Left lung (tissue), 10 donors: ENCODE results near the gene FSHR. TPM values are rescaled to one million over a fixed set of nuclear protein-coding genes. Genes with fewer than 3 reads are reported as not detected.

Experiments used
- ATAC-seq: fragments of 200-7000 bp; cut with Tn5 transposase; one replicate; pipeline ENCODE4 v1.9.1; 2020; ENCODE audit warnings: moderate library complexity
- DNase-seq, 4 donors: peaks; one replicate each; pipeline ENCODE4 v3.0.0-alpha.2; 2013 to 2020
- H3K27ac ChIP-seq, 2 donors: fragments of 200-600 bp; sonication (generic) in 1 of 2; one replicate each; pipeline versions ENCODE4 v1.5.0 to v1.8.0; 2020 to 2021
- H3K27me3 ChIP-seq, 2 donors: fragments of 200-600 bp; sonication (generic) in 1 of 2; one replicate each; pipeline versions ENCODE4 v1.5.0 to v1.8.0; 2020 to 2021
- H3K36me3 ChIP-seq, 2 donors: fragments of 200-600 bp; sonication (generic) in 1 of 2; one replicate each; pipeline versions ENCODE4 v1.5.0 to v1.8.0; 2020 to 2021
- H3K4me1 ChIP-seq, 2 donors: fragments of 200-600 bp; one replicate each; pipeline ENCODE4 v1.8.0; 2021
- H3K4me3 ChIP-seq, 2 donors: fragments of 200-600 bp; sonication (generic) in 1 of 2; one replicate each; pipeline versions ENCODE4 v1.5.0 to v1.8.0; 2020 to 2021; ENCODE audit warnings: mild to moderate bottlenecking in 1 of 2
- H3K9me3 ChIP-seq, 2 donors: fragments of 200-600 bp; sonication (generic) in 1 of 2; one replicate each; pipeline versions ENCODE4 v1.5.0 to v1.8.0; 2020 to 2021
- intact Hi-C, 2 donors: fragments of 100-400 bp; cut with DNase I; formaldehyde crosslinking; loops; one replicate each; pipeline versions ENCODE4 v1.11.2 to v1.14.2; 2022
- polyA plus RNA-seq, 6 donors: library from polyadenylated mRNA; unstranded; fragments of 120-200 nt; gene quantifications; one replicate each; pipeline ENCODE4 v1.2.1, GENCODE V29; 2013; ENCODE audit not compliant: insufficient read length in 6 of 6
- total RNA-seq, 2 donors: library from RNA; stranded (reverse); fragmentation: NEBNext Ultra II Directional; extraction: Animal tissue kit (Norgen Biotek cat#: 25700); gene quantifications; one replicate each; pipeline ENCODE4 v1.2.1, GENCODE V29; 2021
- TF ChIP-seq, protein P1 (sequence below), 2 donors: fragments of 200-600 bp; sonication (generic) in 1 of 2; IDR thresholded peaks; one replicate each; pipeline versions ENCODE4 v1.5.0 to v1.8.0; 2021; ENCODE audit warnings: antibody characterized with exemption in 2 of 2
- donor health status: DM: no; HTN: yes; CAD: no.
- donor health status: DM: no; HTN: no; CAD: no.

Gene FSHR
- total and polyA plus RNA-seq, 8 donors, result 0.36 TPM; not detected in 7

DNA sequence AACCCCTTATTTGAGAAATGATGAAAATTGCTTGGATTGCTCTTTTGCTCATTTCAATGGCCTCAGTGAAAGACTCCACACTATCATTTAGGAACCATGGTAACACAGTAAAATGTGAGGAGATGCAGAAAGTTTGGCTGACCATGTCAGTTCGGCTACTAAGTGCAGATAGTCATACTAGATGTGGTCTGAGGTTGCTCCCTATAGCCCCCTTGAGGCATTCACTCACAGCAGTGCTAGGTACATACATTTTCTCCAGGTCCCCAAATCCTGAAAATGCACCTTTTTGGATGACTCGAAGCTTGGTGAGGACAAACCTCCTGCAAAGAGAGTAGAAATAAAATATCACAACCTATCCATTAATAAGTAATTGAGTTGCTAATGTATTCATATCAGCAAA lies 86.3 kb downstream of the FSHR start:
- ATAC-seq (no peak), DNase-seq (no peak)
- TF ChIP-seq, protein P1, sequence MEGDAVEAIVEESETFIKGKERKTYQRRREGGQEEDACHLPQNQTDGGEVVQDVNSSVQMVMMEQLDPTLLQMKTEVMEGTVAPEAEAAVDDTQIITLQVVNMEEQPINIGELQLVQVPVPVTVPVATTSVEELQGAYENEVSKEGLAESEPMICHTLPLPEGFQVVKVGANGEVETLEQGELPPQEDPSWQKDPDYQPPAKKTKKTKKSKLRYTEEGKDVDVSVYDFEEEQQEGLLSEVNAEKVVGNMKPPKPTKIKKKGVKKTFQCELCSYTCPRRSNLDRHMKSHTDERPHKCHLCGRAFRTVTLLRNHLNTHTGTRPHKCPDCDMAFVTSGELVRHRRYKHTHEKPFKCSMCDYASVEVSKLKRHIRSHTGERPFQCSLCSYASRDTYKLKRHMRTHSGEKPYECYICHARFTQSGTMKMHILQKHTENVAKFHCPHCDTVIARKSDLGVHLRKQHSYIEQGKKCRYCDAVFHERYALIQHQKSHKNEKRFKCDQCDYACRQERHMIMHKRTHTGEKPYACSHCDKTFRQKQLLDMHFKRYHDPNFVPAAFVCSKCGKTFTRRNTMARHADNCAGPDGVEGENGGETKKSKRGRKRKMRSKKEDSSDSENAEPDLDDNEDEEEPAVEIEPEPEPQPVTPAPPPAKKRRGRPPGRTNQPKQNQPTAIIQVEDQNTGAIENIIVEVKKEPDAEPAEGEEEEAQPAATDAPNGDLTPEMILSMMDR (IDR thresholded peaks at IDR 0.05), result no peak
- H3K9me3 ChIP-seq, result no peaks in the 10 kb centered on the region
- no peaks in the 10 kb centered on the region for H3K36me3 ChIP-seq
- H3K27me3 ChIP-seq, result no peaks in the 10 kb centered on the region
- H3K4me3 ChIP-seq, result no peak overlapping the region
- intact Hi-C loops, result no loop called here
- H3K4me1 ChIP-seq, result no peaks in the 10 kb centered on the region
- H3K27ac ChIP-seq, result no peak overlapping the region

DNA sequence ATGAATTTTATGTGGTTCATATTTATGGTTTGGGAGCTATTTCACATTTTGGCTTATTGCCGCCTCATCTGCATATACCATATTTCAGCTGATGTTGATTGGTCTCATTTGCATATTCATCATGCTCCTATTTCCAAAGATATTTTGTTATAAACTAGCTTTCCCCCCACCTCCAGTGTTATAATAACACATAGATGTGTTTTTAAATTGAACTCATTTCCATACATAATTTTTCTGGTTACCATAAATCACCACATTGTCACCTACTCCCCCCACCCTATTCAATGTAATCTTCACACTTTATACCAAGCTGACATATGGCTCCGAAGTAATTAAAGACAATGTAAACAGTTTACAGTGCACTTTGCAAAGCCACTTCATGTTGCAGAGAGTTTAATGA lies 101.2 kb downstream of the FSHR start:
- no peak overlapping the region for H3K27ac ChIP-seq
- TF ChIP-seq, protein P1 (IDR thresholded peaks at IDR 0.05), result no peak
- no peaks in the 10 kb centered on the region for H3K27me3 ChIP-seq
- ATAC-seq, result no peak
- H3K4me1 ChIP-seq, result no peaks in the 10 kb centered on the region
- H3K9me3 ChIP-seq, result peaks cover 0 to 27% of the 10 kb centered on the region in 2 donors
- H3K4me3 ChIP-seq, result no peak overlapping the region
- no peak for DNase-seq
- H3K36me3 ChIP-seq, result no peaks in the 10 kb centered on the region
- intact Hi-C loops, result no loop called here

DNA sequence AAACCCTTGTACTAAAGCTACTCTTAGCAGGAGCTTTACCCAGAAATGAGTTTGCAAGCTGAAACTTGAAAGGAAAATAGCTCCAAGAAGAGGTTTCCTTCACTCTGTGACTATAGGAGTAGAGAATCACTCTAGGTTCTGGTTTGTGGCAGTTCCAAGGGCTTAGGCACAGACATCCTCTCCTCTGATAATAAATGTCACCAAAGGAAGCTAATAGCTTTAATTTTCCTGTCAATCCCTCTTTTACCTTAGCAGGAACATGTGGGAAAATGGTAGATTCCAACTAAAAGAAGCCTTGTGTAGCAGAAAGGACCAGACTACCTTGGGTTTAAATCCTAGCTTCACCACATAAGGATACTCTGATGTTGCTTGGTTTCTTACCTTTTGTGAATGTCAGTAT lies 104.0 kb downstream of the FSHR start:
- DNase-seq, result no peak
- no peaks in the 10 kb centered on the region for H3K36me3 ChIP-seq
- ATAC-seq, result no peak
- no peak overlapping the region for H3K4me3 ChIP-seq
- no peak overlapping the region for H3K27ac ChIP-seq
- H3K4me1 ChIP-seq, result no peaks in the 10 kb centered on the region
- TF ChIP-seq, protein P1 (IDR thresholded peaks at IDR 0.05), result no peak
- intact Hi-C loops, result no loop called here
- H3K27me3 ChIP-seq, result no peaks in the 10 kb centered on the region
- H3K9me3 ChIP-seq, result peaks cover 0 to 10% of the 10 kb centered on the region in 2 donors

DNA sequence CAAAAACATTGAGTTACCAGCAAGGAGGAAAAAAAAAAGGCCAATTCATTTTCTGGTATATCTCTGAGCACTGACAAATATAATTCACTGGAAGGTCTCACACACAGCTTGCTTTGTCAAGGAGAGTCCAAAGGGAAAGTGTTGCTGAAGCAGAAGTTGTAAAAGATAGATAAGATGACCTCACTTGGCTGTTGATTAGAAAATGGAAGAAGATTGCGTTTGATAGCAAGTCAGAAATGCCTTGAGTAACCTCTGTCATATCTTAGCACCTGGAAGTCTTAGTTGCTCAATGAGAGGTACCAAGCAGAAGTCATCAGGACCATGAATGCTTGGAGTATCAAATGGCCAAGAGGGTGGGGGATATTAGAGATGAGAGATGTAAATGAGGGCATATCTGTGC lies 105.2 kb downstream of the FSHR start:
- Histone ChIP-seq H3K4me3 (no peak overlapping the region), H3K9me3 (peaks cover 0 to under 1% of the 10 kb centered on the region in 2 donors), H3K27ac (no peak overlapping the region), H3K27me3 (no peaks in the 10 kb centered on the region), H3K4me1 (no peaks in the 10 kb centered on the region), H3K36me3 (no peaks in the 10 kb centered on the region)
- intact Hi-C loops, result no loop called here
- TF ChIP-seq, protein P1 (IDR thresholded peaks at IDR 0.05), result no peak
- DNase-seq, result no peak
- no peak for ATAC-seq

DNA sequence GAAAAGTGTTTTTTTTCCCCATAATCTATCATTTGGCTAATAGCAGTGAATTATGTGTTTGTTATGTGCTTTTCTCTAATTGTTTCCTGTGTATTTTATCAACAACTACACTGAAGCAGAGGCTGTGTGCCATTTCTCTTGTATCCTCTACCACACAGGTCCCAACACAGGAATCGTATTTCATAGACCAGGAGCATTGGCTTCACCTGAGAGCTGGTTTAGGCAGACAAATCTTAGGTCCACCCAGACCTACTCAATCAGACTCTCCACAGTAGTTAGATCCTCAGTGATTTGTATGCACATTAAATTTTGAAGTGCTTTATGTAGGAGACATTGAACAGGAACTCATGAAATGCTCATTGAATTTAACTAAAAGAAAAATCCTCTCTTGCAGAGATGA lies 109.2 kb downstream of the FSHR start:
- no peak for ATAC-seq
- Histone ChIP-seq H3K4me1 (no peaks in the 10 kb centered on the region), H3K36me3 (no peaks in the 10 kb centered on the region), H3K4me3 (no peak overlapping the region), H3K27ac (no peak overlapping the region), H3K9me3 (no peaks in the 10 kb centered on the region), H3K27me3 (no peaks in the 10 kb centered on the region)
- TF ChIP-seq, protein P1 (IDR thresholded peaks at IDR 0.05), result no peak
- intact Hi-C loops, result no loop called here
- DNase-seq, result no peak
